ENCODE results near the gene CALML3. TPM values are rescaled to one million over a fixed set of nuclear protein-coding genes. Genes with fewer than 3 reads are reported as not detected.

Gene CALML3
- total and polyA plus RNA-seq, 2 of the 13 experiments (the other 11 are each of a cell fraction or from before 2014, with no cell fraction given) = not detected

DNA sequence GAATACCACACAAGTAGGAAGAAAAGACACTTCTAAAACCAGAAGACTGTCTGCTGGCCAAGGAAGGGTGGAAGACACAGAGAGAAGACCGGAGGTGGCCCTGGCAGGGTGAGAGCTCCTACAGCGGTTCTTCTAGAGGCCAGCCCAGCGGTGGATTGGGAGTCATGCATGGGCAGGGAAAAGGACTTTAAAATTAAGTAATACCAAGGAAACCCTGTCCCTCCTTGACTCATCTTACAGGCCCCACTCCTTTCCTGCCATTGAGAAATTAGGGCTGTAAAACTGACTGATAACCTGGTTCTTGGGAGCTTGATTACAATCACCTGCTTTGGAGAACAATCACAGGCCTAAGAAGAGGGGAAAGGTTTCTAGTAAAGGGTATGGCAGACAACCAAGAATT lies 16.1 kb downstream of the CALML3 start:
- no peak overlapping the region for H3K27ac ChIP-seq (ENCODE audit: extremely low read length, insufficient read depth, low read length)
- DNase-seq (ENCODE audit: low spot score) (no peak), FAIRE-seq (no peak), ATAC-seq (no peak)
- intact Hi-C loops (cut with micrococcal nuclease; ENCODE audit: unreplicated experiment) (no loop called here), in situ Hi-C loops (cut with HindIII; ENCODE audit: extremely low pct_ligation_motif_present, low pct_unique_long_range_greater_than_20kb) (no loop called here)
- TF ChIP-seq ZNF253 (CRISPR knock-in tag; IDR thresholded peaks at IDR 0.05; ENCODE audit: borderline replicate concordance) = no peak
- TF ChIP-seq, protein P1, sequence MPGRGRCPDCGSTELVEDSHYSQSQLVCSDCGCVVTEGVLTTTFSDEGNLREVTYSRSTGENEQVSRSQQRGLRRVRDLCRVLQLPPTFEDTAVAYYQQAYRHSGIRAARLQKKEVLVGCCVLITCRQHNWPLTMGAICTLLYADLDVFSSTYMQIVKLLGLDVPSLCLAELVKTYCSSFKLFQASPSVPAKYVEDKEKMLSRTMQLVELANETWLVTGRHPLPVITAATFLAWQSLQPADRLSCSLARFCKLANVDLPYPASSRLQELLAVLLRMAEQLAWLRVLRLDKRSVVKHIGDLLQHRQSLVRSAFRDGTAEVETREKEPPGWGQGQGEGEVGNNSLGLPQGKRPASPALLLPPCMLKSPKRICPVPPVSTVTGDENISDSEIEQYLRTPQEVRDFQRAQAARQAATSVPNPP (CRISPR knock-in tag; IDR thresholded peaks at IDR 0.05) = no peak
- no peak for TF ChIP-seq ZNF616 (CRISPR knock-in tag; IDR thresholded peaks at IDR 0.05; ENCODE audit: low read depth)
- TF ChIP-seq BORCS8-MEF2B (CRISPR knock-in tag; IDR thresholded peaks at IDR 0.05) = no peak
- no peak for TF ChIP-seq ZFP37 (CRISPR knock-in tag; IDR thresholded peaks at IDR 0.05; ENCODE audit: borderline replicate concordance)
- no peak for TF ChIP-seq ZNF432 (CRISPR knock-in tag; IDR thresholded peaks at IDR 0.05; ENCODE audit: borderline replicate concordance)
- no peak for TF ChIP-seq ZFYVE20 (CRISPR knock-in tag; IDR thresholded peaks at IDR 0.05; ENCODE audit: borderline replicate concordance, low read depth)
- TF ChIP-seq POLR2A (IDR thresholded peaks at IDR 0.05; ENCODE audit: insufficient read depth in 1 of 2, low read depth in 2 of 2, low read length in 2 of 2) = no peak
- TF ChIP-seq SIX1 (CRISPR knock-in tag; IDR thresholded peaks at IDR 0.05; ENCODE audit: borderline replicate concordance) = no peak
- TF ChIP-seq ELF1 (CRISPR knock-in tag; IDR thresholded peaks at IDR 0.05) = no peak
- TF ChIP-seq THAP8 (CRISPR knock-in tag; IDR thresholded peaks at IDR 0.05; ENCODE audit: borderline replicate concordance) = no peak
- TF ChIP-seq, protein P2, sequence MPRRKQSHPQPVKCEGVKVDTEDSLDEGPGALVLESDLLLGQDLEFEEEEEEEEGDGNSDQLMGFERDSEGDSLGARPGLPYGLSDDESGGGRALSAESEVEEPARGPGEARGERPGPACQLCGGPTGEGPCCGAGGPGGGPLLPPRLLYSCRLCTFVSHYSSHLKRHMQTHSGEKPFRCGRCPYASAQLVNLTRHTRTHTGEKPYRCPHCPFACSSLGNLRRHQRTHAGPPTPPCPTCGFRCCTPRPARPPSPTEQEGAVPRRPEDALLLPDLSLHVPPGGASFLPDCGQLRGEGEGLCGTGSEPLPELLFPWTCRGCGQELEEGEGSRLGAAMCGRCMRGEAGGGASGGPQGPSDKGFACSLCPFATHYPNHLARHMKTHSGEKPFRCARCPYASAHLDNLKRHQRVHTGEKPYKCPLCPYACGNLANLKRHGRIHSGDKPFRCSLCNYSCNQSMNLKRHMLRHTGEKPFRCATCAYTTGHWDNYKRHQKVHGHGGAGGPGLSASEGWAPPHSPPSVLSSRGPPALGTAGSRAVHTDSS (CRISPR knock-in tag; conservative IDR thresholded peaks at IDR 0.05) = no peak
- TF ChIP-seq ZNF883 (CRISPR knock-in tag; IDR thresholded peaks at IDR 0.05; ENCODE audit: not compliant biosample characterization) = no peak
- no peak for TF ChIP-seq ZNF644 (CRISPR knock-in tag; IDR thresholded peaks at IDR 0.05; ENCODE audit: low read depth)
- TF ChIP-seq TAF1 (CRISPR knock-in tag; IDR thresholded peaks at IDR 0.05) = no peak
- no peak overlapping the region for H3K4me3 ChIP-seq (replicated peaks in 1 of 3; ENCODE audit: insufficient read depth in 1 of 3, low read depth in 2 of 3, low read length in 3 of 3)
- H3K27me3 ChIP-seq (ENCODE audit: control insufficient read depth in 1 of 2, insufficient read depth in 2 of 2, low read length in 2 of 2) = no peaks in the 10 kb centered on the region
- peaks cover 20% of the 10 kb centered on the region for H3K9me3 ChIP-seq (ENCODE audit: low read length)
- ChIA-PET CTCF (ENCODE audit: low intra/inter-chr PET ratio, low total read pairs) (no interaction called here), POLR2A (no interaction called here)
- H2AFZ ChIP-seq (ENCODE audit: low read length) = no peak overlapping the region
- H3K4me2 ChIP-seq (ENCODE audit: low read depth, low read length) = no peak overlapping the region
- BruUV-seq (replicated peaks) = no TSS peak
- peaks cover 58% of the 10 kb centered on the region for H3K4me1 ChIP-seq (ENCODE audit: insufficient read depth, low read length)
- H4K20me1 ChIP-seq (ENCODE audit: insufficient read depth, low read length) = no peaks in the 10 kb centered on the region
- no peaks in the 10 kb centered on the region for H3K79me2 ChIP-seq (ENCODE audit: insufficient read depth, low read length)
- H3K9ac ChIP-seq (ENCODE audit: insufficient read depth, low read depth, low read length) = no peak overlapping the region
- WGBS (ENCODE audit: low lambda C conversion rate) = 96% methylated on average over 3 of the region's 3 CpGs
- H3K36me3 ChIP-seq (replicated peaks in 1 of 2; ENCODE audit: control insufficient read depth in 1 of 2, insufficient read depth in 2 of 2, low read length in 2 of 2) = no peaks in the 10 kb centered on the region

Data from HepG2 (cell line).